Measurements from ENCODE around the gene ZFY.

Gene ZFY

GRCh38 chrY:2934861-2935715 is at the start of gene ZFY:
Gene ZFY (plus strand): TSS chrY:2935381. CDS start chrY:2953937, 18,556 bp downstream.
- peak in 1 of 2 donors; percentile 59 for ATAC-seq (replicated peaks)
- Mint-ChIP-seq H3K36me3 (peaks cover 0 to 15% of the 10 kb centered on the region in 2 donors), H3K9me3 (no peaks in the 10 kb centered on the region)

DNA sequence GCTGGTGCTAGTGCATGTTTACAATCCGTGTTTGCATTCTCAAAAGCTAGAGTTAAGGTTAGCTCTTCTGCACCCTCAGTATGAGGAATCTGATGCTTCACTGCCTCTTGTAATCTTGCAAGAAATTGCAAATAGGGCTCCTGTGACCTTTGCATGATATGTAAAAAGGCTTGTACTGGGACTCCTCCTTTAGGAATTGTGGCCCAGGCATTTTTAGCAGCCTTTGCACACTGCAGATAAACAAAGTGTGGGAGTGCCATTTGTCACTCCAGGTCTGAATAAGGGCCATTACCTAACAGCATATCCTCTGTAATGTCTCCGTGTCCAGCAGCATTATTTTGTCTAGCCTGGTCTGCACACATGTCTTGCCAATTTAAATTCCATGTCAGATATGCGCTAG is 49.3 kb upstream of the ZFY start:
- no peak overlapping the region for H3K27ac Mint-ChIP-seq
- no peaks in the 10 kb centered on the region for H3K36me3 Mint-ChIP-seq

More at GRCh38 chrY:2934861-2935715, at the start of gene ZFY:
- no peak for DNase-seq
- no peaks in the 10 kb centered on the region for H3K27me3 Mint-ChIP-seq
- peaks cover 0 to 17% of the 10 kb centered on the region in 2 donors for H3K4me1 Mint-ChIP-seq
- no peak within 1 kb of the TSS for H3K27ac Mint-ChIP-seq
- peak within 1 kb of the TSS in 1 of 2 donors; percentile 91 for H3K4me3 Mint-ChIP-seq

GRCh38 chrY:2887386-2887785 is 47.8 kb upstream of the ZFY start:
- Mint-ChIP-seq H3K27me3 (no peaks in the 10 kb centered on the region), H3K36me3 (no peaks in the 10 kb centered on the region), H3K4me1 (peaks cover 0 to 5% of the 10 kb centered on the region in 2 donors), H3K27ac (no peak overlapping the region), H3K9me3 (no peaks in the 10 kb centered on the region), H3K4me3 (no peak overlapping the region)
- ATAC-seq (replicated peaks) = no peak
- DNase-seq = no peak

More for the DNA sequence above, 49.3 kb upstream of the ZFY start:
- no peak for ATAC-seq (replicated peaks)
- no peak for DNase-seq
- no peaks in the 10 kb centered on the region for H3K27me3 Mint-ChIP-seq
- no peaks in the 10 kb centered on the region for H3K9me3 Mint-ChIP-seq
- H3K4me1 Mint-ChIP-seq = peaks cover 0 to 5% of the 10 kb centered on the region in 2 donors
- no peak overlapping the region for H3K4me3 Mint-ChIP-seq

GRCh38 chrY:2887955-2888354 is 47.2 kb upstream of the ZFY start:
- Mint-ChIP-seq H3K27ac (no peak overlapping the region), H3K36me3 (no peaks in the 10 kb centered on the region), H3K4me1 (peaks cover 0 to 5% of the 10 kb centered on the region in 2 donors), H3K27me3 (no peaks in the 10 kb centered on the region), H3K4me3 (no peak overlapping the region), H3K9me3 (no peaks in the 10 kb centered on the region)
- ATAC-seq (replicated peaks) = no peak
- no peak for DNase-seq

DNA sequence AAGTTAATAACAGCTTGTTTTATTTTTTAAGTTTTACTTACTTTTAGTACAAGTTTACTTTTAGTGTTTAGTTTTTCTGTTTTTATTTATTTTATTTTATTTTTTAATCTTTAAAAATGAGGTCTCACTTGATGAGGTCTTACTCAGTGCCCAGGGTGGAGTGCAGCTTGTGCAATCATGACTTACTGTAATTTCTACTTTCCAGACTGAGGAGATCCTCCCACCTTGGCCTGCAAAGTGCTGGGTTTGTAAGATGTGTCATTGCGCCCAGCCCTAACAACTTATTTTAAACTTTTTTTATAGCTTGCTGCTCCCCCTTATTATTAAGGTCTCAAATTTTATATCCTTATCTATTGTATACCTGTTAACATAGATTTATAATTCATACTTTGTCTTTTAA is 41.7 kb upstream of the ZFY start:
- DNase-seq (no peak), ATAC-seq (replicated peaks) (no peak)
- peaks cover 0 to 3% of the 10 kb centered on the region in 2 donors for H3K36me3 Mint-ChIP-seq
- no peaks in the 10 kb centered on the region for H3K27me3 Mint-ChIP-seq
- peaks cover 0 to 5% of the 10 kb centered on the region in 2 donors for H3K4me1 Mint-ChIP-seq
- no peak overlapping the region for H3K4me3 Mint-ChIP-seq
- H3K9me3 Mint-ChIP-seq = no peaks in the 10 kb centered on the region
- H3K27ac Mint-ChIP-seq = no peak overlapping the region

DNA sequence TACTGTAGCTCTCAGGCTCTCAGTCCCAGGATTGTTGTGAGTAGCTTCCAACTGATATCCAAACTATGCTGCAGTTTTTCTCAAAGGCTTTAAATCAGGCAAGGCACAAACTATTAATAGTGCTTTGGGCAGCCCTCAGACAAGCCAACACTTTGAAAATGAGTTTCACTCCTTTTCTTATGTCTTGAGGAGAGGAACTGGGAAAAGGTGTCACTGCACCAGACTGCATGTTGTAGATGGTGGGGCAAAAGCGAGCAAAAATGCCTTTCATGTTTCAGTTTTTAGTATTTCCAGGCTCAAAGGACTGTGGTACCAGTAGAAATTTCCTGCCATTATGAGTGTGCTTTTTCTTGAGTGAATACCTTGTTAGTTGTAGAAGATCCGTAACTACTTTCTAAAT is 39.1 kb upstream of the ZFY start:
- Mint-ChIP-seq H3K27me3 (no peaks in the 10 kb centered on the region), H3K9me3 (no peaks in the 10 kb centered on the region), H3K36me3 (peaks cover 0 to 6% of the 10 kb centered on the region in 2 donors), H3K4me1 (no peaks in the 10 kb centered on the region), H3K4me3 (no peak overlapping the region), H3K27ac (no peak overlapping the region)
- ATAC-seq (replicated peaks) = no peak
- DNase-seq = no peak

GRCh38 chrY:2907356-2907755 is 27.8 kb upstream of the ZFY start:
- Mint-ChIP-seq H3K4me1 (no peaks in the 10 kb centered on the region), H3K36me3 (peaks cover 0 to 7% of the 10 kb centered on the region in 2 donors), H3K9me3 (peaks cover 0 to 2% of the 10 kb centered on the region in 2 donors), H3K27ac (no peak overlapping the region), H3K4me3 (no peak overlapping the region), H3K27me3 (peaks cover 0 to under 1% of the 10 kb centered on the region in 2 donors)
- DNase-seq = no peak
- no peak for ATAC-seq (replicated peaks)

DNA sequence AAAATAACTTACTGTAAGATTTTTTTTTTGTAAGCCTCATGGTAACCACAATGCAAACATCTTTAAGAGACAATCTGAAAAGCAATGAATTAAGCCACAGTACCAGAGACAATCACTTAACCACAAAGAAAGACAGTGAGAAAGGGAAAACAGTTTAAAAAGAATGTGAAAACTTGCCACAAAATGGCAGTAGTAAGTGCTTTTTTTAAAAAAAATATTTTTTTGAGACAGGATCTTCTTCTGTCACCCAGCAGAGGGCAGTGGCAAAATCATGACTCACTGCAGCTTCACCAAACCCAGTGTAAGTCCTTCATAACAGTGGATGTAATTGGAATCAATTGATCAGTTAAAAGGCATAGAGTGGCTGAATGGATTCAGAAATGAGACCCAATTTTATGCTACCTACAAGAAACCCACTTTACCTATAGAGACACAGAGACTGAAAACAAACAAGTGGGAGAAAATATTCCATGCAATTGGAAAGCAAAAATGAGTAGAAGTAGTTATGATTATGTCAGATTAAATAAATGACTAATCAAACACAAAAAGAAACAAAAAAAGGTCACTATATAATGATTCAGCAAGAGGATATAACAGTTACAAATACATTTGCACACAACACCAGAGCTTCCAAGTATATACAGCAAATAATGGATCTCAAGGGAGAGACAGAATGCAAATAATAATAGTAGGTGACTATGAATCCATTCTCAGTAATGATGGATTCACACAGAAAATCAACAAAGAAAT is 21.9 kb upstream of the ZFY start:
- Mint-ChIP-seq H3K4me3 (no peak overlapping the region), H3K27ac (no peak overlapping the region), H3K27me3 (no peaks in the 10 kb centered on the region), H3K9me3 (peaks cover 0 to 3% of the 10 kb centered on the region in 2 donors), H3K4me1 (peaks cover 0 to 5% of the 10 kb centered on the region in 2 donors), H3K36me3 (peaks cover 0 to 7% of the 10 kb centered on the region in 2 donors)
- ATAC-seq (replicated peaks) (peak in 1 of 2 donors; percentile 55), DNase-seq (no peak)

DNA sequence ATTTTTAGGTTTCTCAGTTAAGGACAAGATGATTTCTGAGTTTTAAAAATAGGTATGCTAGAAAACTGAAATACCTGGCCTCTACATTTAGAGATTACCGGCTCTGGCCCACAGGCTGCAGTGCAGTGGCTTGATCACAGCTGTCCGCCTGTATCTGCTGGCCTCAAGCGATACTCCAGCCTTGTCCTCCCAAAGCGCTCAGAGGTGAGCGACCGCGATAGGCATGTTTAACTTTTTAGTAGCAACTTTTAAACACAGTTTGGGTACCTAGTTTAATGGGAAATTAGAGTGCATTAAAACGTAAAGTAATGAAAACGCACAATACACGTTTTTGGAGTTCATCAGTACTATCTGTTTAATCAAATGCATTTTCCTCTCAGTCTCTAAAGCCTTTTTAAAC is 1.1 kb upstream of the ZFY start:
- Mint-ChIP-seq H3K4me1 (peaks cover 0 to 10% of the 10 kb centered on the region in 2 donors), H3K27me3 (no peaks in the 10 kb centered on the region), H3K27ac (no peak overlapping the region), H3K4me3 (peak overlapping the region in 1 of 2 donors; percentile 91), H3K36me3 (peaks cover 0 to 16% of the 10 kb centered on the region in 2 donors), H3K9me3 (no peaks in the 10 kb centered on the region)
- DNase-seq (no peak), ATAC-seq (replicated peaks) (no peak)

- DNase-seq (no peak), ATAC-seq (replicated peaks) (peak in 1 of 2 donors; percentile 86)
- H3K36me3 Mint-ChIP-seq = peaks cover 0 to 15% of the 10 kb centered on the region in 2 donors
- no peaks in the 10 kb centered on the region for H3K27me3 Mint-ChIP-seq
- no peak overlapping the region for H3K27ac Mint-ChIP-seq
- H3K4me3 Mint-ChIP-seq = peak overlapping the region in 1 of 2 donors; percentile 91
- no peaks in the 10 kb centered on the region for H3K9me3 Mint-ChIP-seq
- peaks cover 0 to 17% of the 10 kb centered on the region in 2 donors for H3K4me1 Mint-ChIP-seq
Measured at GRCh38 chrY:2935716-2936435, 695 bp downstream of the ZFY start.

DNA sequence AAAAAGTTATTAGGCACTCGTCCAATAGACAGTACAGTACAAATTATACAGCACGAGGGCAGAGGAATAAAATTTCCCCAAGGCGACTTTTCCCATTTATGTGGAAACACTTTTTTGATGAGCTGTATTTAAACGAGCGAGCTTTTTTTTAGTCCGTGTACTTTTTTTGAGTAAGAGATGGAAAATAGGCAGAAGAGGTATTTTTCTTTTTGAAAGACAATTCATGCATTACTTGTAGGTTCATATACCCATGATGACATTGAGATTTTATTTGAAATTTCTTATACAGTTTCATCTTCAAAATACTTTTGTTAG is 1.2 kb downstream of the ZFY start:
- Mint-ChIP-seq H3K4me1 (peaks cover 0 to 17% of the 10 kb centered on the region in 2 donors), H3K4me3 (peak overlapping the region in 1 of 2 donors; percentile 91), H3K27ac (no peak overlapping the region), H3K9me3 (no peaks in the 10 kb centered on the region), H3K27me3 (no peaks in the 10 kb centered on the region), H3K36me3 (peaks cover 0 to 15% of the 10 kb centered on the region in 2 donors)
- DNase-seq = no peak
- ATAC-seq (replicated peaks) = no peak

DNA sequence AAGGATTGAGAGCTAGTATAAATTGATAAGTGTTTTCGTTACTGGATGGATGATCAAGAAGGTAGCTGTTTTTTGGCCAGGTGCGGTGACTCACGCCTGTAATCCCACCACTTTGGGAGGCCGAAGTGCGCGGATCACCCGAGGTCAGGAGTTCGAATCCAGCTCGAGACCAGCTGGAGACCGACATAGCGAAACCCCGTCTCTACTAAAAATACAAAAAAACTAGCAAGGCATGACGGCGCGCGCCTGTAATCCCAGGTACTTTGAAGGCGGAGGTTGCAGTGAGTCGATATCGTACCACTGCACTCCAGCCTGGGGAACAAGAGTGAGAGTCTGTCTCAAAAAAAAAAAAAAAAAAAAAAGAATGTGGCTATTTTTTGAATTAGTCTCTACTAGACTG is 2.0 kb downstream of the ZFY start:
- peak overlapping the region in 1 of 2 donors; percentile 91 for H3K4me3 Mint-ChIP-seq

GRCh38 chrY:2949590-2950252 is 14.5 kb downstream of the ZFY start:
- Mint-ChIP-seq H3K27me3 (no peaks in the 10 kb centered on the region), H3K9me3 (no peaks in the 10 kb centered on the region), H3K4me3 (peak overlapping the region in 1 of 2 donors; percentile 32), H3K27ac (no peak overlapping the region), H3K4me1 (peaks cover 0 to 28% of the 10 kb centered on the region in 2 donors), H3K36me3 (peaks cover 0 to 7% of the 10 kb centered on the region in 2 donors)
- peak in 1 of 2 donors; percentile 98 for ATAC-seq (replicated peaks)
- no peak for DNase-seq

More for the DNA sequence above, 2.0 kb downstream of the ZFY start:
- no peak for ATAC-seq (replicated peaks)
- no peak for DNase-seq
- Mint-ChIP-seq H3K4me1 (peaks cover 0 to 17% of the 10 kb centered on the region in 2 donors), H3K27ac (no peak overlapping the region), H3K36me3 (peaks cover 0 to 12% of the 10 kb centered on the region in 2 donors), H3K27me3 (no peaks in the 10 kb centered on the region), H3K9me3 (no peaks in the 10 kb centered on the region)

DNA sequence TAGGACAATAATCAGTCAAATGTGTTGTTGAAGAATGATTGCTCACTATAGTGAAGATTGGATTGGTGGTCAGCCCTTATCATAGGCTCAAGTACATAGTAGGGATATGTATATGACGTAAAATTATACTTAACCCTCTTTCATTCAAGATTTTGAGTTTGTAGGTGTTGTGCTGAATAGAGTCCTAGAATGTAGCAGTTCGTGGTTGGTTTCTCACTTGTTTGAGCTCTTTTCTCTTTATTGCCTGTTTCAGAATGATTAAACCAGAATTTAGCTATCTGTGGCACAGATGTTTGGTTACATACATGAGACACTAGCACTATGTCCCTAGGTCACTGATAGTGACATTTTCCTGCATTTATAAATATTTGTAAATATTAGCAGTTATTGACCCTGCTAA is 15.5 kb downstream of the ZFY start:
- Mint-ChIP-seq H3K36me3 (peaks cover 0 to 14% of the 10 kb centered on the region in 2 donors), H3K27ac (no peak overlapping the region), H3K4me3 (no peak overlapping the region), H3K9me3 (no peaks in the 10 kb centered on the region), H3K27me3 (no peaks in the 10 kb centered on the region), H3K4me1 (peaks cover 0 to 29% of the 10 kb centered on the region in 2 donors)
- no peak for DNase-seq
- ATAC-seq (replicated peaks) = no peak
